ENCODE data around the gene BSN.

DNA sequence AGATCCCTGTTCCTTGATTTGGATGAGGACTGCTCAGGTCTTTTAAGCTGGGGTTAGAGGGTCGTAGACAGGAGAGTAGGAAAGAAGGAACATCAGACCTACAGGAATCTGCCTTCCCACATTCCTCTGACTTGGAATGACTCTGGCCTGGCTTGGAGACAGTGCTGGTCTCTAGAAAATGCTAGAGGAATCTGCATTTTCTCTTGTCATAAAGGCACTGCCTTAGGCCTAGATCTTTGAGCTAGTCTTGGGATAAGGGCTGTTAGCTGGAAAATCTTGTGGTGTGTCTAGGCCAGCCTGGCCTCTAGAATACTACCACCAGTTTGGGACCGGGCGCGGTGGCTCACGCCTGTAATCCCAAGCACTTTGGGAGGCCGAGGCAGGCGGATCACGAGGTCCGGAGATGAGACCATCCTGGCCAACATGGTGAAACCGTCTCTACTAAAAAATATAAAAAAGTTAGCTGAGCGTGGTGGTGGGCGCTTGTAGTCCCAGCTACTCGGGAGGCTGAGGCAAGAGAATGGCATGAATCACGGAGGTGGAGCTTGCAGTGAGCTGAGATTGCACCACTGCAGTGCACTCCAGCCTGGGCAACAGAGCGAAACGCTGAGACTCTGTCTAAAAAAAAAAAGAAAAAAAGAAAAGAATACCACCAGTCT, 17.3 kb upstream of the BSN start:
- no peak for TF ChIP-seq EP300 (IDR thresholded peaks at IDR 0.05; ENCODE audit: borderline replicate concordance)
- no peak for TF ChIP-seq RAD21 (IDR thresholded peaks at IDR 0.05; ENCODE audit: low read depth)
